AG04450 (cell line): ENCODE data around the gene HEPACAM2. TPM values are rescaled to one million over a fixed set of nuclear protein-coding genes. Genes with fewer than 3 reads are reported as not detected.

ENCODE experiments used
- CTCF ChIA-PET: fragments of 300-600, 350-600 bp; formaldehyde crosslinking; extraction: SDS; loops from one replicate; lab custom pipeline; 2022; ENCODE audit warnings: antibody characterized with exemption, inconsistent platforms; lab: Charles Lee
- POLR2A ChIA-PET: fragments of 350-600 bp; formaldehyde crosslinking; extraction: SDS; loops from one replicate; lab custom pipeline; 2021; ENCODE audit warnings: antibody characterized with exemption, inconsistent platforms; lab: Yijun Ruan, JAX
- DNase-seq: peaks from one replicate; pipeline ENCODE4 v3.0.0-alpha.2; 2011; ENCODE audit warnings: low read depth, low spot score
- H3K27ac ChIP-seq: one replicate; pipeline ENCODE4 v1.5.1; 2012; ENCODE audit warnings: low read depth, low read length, control low read depth
- H3K27me3 ChIP-seq: one replicate; pipeline ENCODE4 v1.6.0; 2012; ENCODE audit warnings: low read length; ENCODE audit not compliant: control insufficient read depth, insufficient read depth
- H3K4me3 ChIP-seq: 2 replicates; pipeline ENCODE4 v1.5.1; 2011; ENCODE audit warnings: mild to moderate bottlenecking, low read depth, low read length, control low read depth
- H3K9me3 ChIP-seq: 2 replicates; pipeline ENCODE4 v1.5.1; 2012; ENCODE audit warnings: low read length; ENCODE audit not compliant: control insufficient read depth, insufficient read depth
- polyA plus RNA-seq: library from polyadenylated mRNA; depleted of rRNA; stranded (reverse); fragments of >200 nt; gene quantifications from 2 replicates; pipeline ENCODE4 v1.2.3, GENCODE V29; 2011
- TF ChIP-seq, protein P1 (sequence below): IDR thresholded peaks from 2 replicates; pipeline ENCODE4 v1.5.1; 2011; ENCODE audit warnings: low read depth, low read length, control low read depth, inconsistent platforms

The HEPACAM2 gene
- polyA plus RNA-seq, 1 experiment: not detected

DNA sequence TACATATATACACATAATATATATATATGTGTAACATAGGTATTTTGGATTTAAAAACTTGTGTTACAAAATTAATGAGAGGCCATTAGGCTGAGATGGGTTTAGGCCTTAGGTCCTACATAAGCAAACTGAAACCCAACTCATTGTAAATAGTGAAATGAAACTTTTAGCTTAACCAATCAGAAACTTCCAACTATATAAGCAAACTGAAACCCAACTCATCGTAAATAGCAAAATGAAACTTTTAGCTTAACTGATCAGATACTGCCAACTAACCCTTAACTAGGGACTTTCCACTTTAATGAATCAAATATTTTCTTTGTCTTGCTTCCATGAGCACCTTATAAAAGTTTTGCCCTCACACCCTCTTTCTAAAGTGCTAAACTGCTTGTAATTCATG lies 60.8 kb downstream of the HEPACAM2 start:
- H3K4me3 ChIP-seq: no peak overlapping the region
- H3K27ac ChIP-seq: no peak overlapping the region
- POLR2A ChIA-PET: no interaction called here
- H3K9me3 ChIP-seq: peaks cover 6% of the 10 kb centered on the region; the same call in 1 of the 2 replicates
- DNase-seq: no peak
- CTCF ChIA-PET: no interaction called here
- TF ChIP-seq, protein P1, sequence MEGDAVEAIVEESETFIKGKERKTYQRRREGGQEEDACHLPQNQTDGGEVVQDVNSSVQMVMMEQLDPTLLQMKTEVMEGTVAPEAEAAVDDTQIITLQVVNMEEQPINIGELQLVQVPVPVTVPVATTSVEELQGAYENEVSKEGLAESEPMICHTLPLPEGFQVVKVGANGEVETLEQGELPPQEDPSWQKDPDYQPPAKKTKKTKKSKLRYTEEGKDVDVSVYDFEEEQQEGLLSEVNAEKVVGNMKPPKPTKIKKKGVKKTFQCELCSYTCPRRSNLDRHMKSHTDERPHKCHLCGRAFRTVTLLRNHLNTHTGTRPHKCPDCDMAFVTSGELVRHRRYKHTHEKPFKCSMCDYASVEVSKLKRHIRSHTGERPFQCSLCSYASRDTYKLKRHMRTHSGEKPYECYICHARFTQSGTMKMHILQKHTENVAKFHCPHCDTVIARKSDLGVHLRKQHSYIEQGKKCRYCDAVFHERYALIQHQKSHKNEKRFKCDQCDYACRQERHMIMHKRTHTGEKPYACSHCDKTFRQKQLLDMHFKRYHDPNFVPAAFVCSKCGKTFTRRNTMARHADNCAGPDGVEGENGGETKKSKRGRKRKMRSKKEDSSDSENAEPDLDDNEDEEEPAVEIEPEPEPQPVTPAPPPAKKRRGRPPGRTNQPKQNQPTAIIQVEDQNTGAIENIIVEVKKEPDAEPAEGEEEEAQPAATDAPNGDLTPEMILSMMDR: no peak
- H3K27me3 ChIP-seq: no peaks in the 10 kb centered on the region

DNA sequence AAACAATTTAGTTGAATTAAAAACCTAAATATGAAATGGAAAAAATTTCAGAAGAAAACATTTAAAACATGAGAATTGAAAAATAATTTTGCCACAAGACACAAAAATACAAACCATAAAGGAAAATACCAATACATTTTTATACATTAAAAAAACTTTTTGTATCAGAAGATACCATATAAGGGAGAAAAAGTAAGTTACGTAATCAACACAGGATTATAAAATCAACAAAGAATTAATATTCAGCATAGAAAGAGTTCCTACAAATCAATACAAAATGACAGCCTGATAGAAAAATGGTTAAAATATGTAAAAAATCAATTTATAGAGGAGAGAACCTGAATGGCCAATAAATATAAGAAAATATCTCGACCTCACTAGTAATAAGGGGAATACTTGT lies 61.5 kb downstream of the HEPACAM2 start:
- TF ChIP-seq, protein P1: no peak
- no peak for DNase-seq
- Histone ChIP-seq H3K27me3 (no peaks in the 10 kb centered on the region), H3K9me3 (peaks cover 3% of the 10 kb centered on the region; the same call in 1 of the 2 replicates), H3K27ac (no peak overlapping the region), H3K4me3 (no peak overlapping the region)
- POLR2A ChIA-PET: no interaction called here
- CTCF ChIA-PET: no interaction called here

DNA sequence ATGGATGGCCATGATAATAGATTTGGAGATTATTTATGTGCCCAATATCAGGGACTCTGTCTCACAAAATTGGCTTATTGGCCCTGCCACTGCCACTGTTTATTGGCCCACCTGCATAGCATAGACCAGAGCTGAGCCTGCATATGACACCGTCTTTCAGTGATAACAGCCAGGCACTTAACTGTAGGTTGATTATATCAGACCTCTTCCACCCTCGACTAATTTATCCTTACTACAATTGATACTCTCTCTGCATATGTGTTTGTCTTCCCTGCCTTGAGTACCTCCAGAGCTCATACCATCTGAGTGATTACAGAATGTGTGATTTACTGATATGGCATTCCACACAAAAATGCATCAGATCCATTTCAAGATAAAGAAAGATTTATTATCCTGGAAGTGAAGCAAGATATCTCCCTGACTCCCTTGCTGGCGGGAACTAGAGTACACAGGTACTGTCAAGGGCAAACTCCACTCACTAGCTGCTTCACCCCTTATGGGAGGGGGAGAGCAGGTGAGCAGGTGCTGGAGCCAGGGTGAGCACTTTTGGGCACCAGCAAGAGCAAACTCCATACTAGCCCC lies 65.0 kb downstream of the HEPACAM2 start:
- no peak overlapping the region for H3K27ac ChIP-seq
- no peak for DNase-seq
- TF ChIP-seq, protein P1: no peak
- H3K9me3 ChIP-seq: peaks cover 3% of the 10 kb centered on the region; the same call in 1 of the 2 replicates
- ChIA-PET POLR2A (no interaction called here), CTCF (no interaction called here)
- no peak overlapping the region for H3K4me3 ChIP-seq
- no peaks in the 10 kb centered on the region for H3K27me3 ChIP-seq

DNA sequence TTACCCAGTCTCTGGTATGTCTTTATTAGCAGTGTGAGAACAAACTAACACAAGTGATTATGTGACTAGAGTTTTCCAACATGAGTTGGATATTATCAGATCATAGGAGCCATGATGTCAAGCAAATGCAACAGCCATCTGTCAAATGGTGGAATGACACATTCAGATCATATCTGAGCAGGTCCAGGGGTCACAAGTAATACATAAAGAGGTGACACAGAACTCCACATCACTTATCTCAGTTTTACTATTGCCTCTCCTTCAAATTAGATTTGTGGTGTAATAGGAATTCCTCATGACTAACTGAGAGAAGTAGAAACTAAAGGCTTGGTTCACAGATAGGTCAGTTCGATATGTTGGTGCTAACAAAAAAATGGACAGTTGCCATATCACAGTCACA lies 65.9 kb downstream of the HEPACAM2 start:
- Histone ChIP-seq H3K27ac (no peak overlapping the region), H3K9me3 (peaks cover 3% of the 10 kb centered on the region; the same call in 1 of the 2 replicates), H3K27me3 (no peaks in the 10 kb centered on the region), H3K4me3 (no peak overlapping the region)
- no peak for DNase-seq
- POLR2A ChIA-PET: no interaction called here
- CTCF ChIA-PET: no interaction called here
- TF ChIP-seq, protein P1: no peak

DNA sequence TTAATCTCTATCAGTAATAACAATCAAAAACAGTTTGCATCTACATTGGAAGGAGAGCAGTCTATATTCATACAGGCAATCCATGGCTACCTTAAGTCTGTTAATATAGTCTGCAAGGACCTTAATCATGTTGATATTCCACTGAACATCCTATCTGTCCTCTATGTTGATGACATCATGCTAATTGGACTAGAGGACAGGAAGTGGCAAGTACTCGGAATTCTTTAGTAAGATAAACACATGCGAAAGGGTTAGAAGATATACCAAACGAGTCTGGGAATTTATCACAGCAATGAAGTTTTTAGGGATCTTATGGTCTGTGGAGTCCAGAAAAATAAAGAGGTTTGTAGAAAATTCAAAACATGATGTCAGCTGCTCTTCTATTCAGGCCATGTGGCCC lies 66.8 kb downstream of the HEPACAM2 start:
- Histone ChIP-seq H3K27me3 (no peaks in the 10 kb centered on the region), H3K4me3 (no peak overlapping the region), H3K9me3 (peaks cover 3% of the 10 kb centered on the region; the same call in 1 of the 2 replicates), H3K27ac (no peak overlapping the region)
- ChIA-PET POLR2A (no interaction called here), CTCF (no interaction called here)
- DNase-seq: no peak
- TF ChIP-seq, protein P1: no peak
